IPS-18c (cell line): Measurements from ENCODE around the gene SPSB4.

Experiments
- H3K4me3 ChIP-seq: 2 replicates; pipeline ENCODE4 v1.7.0; 2013; ENCODE audit warnings: low read depth, mild to moderate bottlenecking, low read length, moderate library complexity; ENCODE audit not compliant: insufficient read depth
- H3K9me3 ChIP-seq: one replicate; pipeline ENCODE4 v1.6.1; 2013; ENCODE audit warnings: mild to moderate bottlenecking, low read length, moderate library complexity; ENCODE audit not compliant: control insufficient read depth, insufficient read depth

SPSB4 gene

DNA sequence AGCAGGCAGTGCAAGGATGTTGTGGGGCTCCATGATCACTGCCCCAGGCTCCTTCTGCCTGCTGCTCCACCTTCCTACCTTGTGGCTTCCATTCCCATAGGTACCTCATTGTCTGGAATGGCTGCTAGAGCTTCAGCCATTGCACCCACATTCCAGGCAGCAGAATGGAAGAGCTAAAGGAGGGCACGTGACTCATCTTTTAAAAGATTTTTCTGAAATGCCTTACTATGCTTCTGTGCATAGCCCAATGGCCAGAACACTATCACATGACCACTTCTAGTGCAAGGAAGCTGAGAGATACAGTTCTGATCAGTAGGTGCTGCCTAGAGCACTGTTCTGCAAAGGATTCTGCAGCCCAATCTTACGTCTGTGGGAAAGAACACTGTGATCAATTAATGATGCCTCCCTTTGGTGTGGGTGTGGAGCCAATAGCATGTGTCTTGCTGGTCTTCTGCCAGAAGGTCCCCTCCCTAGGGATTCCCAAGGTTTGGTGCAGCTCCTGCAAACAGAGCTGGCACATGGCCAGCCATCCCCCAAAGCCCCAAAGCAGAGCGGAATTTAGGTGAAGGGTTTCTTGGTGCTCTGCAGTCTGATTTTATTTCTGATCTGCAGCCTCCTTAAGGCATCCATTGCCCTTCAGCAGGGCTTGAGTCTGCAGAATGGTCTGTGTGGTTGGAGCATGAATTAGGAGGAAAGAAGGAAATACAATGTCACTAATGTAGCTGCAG, 34.4 kb downstream of the SPSB4 start:
- Histone ChIP-seq H3K4me3 (no peak overlapping the region), H3K9me3 (no peaks in the 10 kb centered on the region)

DNA sequence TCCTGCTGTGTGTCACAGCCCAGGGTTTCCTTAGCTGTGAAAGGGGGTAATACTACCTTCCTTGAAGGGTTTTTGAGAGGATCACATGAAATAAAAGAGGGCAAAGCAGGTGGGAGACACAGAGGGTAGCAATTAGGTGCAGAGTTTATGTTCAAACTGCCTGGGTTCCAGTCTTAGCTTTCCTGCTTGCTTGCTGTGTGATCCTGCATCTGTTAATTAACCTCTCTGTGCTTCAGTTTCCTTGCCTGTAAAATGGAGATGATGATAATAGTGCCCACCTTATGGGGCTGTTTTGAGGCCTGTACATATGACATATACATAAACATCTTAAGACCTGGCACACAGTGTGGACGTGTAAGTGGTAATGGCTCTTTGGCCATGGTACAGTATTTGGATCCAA, 35.0 kb downstream of the SPSB4 start:
- Histone ChIP-seq H3K9me3 (no peaks in the 10 kb centered on the region), H3K4me3 (no peak overlapping the region)

DNA sequence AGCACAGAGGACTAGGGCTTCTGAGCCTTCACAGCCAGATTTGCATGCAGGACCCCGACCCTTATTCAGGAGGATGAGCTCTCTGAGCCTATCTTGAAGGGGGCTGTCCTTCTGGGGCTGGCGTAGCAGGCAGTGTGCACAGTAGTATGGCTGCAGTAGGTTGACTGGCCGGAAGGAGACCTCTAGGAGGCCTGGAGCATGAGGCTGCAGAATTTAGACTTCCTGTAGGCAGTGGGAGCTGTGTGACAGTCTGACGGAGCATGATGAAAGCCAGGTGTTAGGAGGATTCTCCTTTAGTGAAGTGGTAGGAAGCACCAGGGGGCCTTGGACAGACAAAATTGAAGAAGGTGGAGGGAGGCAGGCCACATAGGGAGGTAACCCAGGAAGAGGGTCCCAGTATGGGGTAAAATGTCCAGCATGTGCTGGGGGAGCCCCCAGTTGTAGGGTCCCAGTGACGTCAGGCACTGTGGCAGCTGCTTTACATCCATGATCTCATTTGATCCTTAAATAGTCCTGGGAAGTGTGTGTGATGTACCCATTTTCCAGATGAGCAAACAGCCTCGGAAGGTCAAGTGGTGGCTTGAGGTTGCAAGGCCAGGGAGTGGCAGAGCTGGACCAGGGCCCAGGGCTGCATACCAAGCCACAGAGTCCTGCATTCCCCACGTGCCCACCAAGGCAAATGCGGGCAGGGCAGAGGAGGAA, 36.1 kb downstream of the SPSB4 start:
- Histone ChIP-seq H3K9me3 (no peaks in the 10 kb centered on the region), H3K4me3 (no peak overlapping the region)

DNA sequence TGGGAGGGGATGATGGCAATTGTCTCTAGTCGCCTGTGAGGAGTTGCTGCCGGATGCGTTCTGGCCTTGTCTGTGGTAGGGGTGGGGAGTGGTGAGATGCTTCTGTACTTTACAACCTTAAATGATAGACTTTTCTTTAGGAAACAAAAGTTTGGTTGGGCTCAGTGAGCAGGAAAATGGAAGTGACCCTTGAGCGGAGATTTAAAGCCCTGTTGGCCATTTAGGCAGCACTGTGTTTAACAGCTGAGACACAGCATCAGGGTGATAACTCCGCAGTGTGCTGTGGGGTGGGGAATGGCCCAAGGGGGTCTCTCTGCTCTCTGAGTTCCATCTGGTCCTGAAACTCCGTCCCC, 36.6 kb downstream of the SPSB4 start:
- no peaks in the 10 kb centered on the region for H3K9me3 ChIP-seq
- no peak overlapping the region for H3K4me3 ChIP-seq

DNA sequence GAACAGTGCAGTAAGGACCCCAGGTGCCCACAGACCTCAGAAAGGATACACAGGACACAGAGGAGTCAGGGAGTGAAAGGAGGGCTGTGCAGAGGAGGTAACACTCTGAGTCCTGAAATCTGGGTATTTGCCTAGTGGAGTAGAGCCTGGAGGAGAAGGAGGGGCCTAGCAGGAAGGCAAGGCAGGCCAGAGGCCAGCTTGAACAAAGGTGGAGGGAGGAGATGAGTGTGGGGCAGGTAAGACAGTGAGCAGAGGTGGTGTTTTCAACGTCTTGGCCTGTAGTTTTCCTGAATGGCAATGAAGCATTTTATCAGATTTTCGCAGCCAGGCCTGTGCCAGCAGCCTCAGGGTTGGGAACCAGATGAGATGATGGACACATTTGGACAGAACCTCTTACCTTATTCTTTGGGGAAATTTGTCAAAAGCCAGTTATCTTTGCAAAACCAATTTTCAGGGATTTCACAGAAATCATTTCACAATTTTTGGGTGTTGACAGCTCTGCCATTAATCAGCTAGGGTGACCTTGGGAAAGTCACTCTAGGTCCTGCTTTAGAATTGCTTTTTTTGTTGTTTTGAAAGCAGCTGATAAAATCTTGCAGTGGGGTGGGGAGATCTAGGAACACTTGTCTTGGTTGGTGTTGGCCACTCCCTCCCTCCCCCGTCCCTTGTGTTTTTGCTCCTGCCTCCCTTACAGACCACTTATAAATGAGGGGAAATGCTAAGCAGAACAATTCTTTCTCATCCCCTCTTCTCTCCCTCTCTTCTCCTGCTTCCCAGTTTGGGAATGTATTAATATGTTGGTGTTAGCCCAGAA, 38.4 kb downstream of the SPSB4 start:
- Histone ChIP-seq H3K9me3 (no peaks in the 10 kb centered on the region), H3K4me3 (no peak overlapping the region)

DNA sequence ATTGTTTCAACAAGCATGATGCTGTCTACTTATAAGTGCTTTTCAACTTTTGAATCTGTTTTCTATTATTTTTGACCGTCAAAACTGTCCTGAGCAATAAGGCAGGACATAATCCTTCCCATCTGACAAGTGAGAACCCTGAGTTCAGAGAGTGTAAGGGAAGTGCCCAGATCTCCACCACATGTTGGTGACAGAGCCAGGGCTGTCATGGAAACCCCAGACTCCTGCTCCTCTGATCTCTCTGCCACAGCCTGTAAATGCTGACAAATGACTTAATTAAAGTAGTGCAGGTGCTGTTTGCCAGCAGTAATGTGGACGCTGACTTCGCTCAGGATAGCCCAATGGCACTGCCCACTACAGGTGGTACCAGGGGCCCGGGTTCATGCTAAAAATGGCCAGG, 40.3 kb downstream of the SPSB4 start:
- Histone ChIP-seq H3K9me3 (no peaks in the 10 kb centered on the region), H3K4me3 (no peak overlapping the region)

DNA sequence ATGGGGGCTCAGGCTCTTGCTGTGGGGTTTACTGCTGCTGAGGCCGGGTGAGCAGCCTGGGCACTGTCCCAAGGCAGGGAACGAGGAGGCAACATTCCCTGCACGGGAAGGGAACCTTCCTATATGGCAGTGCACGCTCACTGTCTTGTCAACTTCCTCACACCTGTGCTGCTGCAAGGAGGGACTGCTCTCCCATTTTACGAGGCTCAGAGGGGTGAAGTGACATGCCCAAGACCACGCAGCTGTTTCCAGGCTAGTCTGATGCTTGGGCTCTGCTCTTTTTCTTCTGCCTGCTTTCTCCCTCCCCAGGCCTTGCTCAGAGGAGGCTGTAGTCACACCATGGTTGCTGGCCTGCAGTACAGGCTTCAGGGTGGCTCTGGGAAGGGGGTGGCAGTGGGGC, 41.5 kb downstream of the SPSB4 start:
- H3K9me3 ChIP-seq, result no peaks in the 10 kb centered on the region
- H3K4me3 ChIP-seq, result no peak overlapping the region

DNA sequence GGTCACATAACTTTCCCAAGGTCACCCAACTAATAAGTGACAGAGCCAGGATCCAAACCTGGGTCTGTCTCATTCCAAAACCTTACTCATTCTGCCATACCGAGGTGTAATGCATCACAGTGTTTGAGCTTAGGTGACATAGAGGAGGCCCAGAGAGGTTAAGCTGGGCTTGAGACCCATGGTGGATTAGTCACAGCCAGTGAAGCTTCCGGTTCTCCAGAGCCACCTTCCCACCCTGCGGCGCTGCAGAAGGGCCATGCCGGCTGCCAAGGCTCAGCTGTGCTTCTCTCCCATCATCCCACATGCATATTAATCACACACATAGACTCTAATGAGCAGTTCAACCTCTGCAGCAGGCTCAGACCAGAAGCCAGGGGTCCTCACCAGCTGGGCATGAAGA, 42.2 kb downstream of the SPSB4 start:
- Histone ChIP-seq H3K4me3 (no peak overlapping the region), H3K9me3 (no peaks in the 10 kb centered on the region)

DNA sequence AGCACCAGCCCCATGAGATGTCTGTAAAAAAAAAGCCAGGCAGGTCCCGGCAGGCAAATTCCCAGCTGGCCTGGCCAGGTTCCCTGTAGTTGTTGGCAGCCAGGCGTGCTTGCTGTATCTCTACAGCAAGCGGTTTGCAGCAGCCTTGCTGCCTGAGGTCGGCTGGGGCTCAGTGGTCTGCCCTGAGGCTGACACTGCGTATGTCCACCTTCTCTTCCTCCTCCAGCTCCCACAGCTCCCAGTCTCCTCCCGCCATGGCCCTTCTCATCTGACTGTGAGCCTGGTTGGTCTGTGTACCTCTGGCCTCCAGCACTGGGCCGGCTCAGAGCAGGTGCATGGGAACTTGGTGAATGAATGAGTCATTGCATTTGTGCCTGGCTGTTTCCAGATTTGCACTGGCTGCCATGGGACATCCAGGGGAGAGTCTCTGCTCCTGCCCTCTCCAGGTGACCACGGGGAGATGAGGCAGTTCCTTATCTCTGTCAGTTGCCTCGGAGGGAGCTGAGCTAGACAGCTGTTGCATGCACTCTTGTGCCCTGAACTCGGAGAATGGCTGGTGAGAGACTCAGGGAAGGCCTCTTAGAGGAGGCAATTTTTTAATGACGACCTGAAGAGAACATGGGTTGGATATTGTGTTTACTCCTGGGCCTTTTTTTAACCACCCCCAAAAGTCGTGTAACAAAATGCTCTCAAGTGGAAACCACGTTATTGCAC, 43.0 kb downstream of the SPSB4 start:
- H3K4me3 ChIP-seq, result no peak overlapping the region
- no peaks in the 10 kb centered on the region for H3K9me3 ChIP-seq

DNA sequence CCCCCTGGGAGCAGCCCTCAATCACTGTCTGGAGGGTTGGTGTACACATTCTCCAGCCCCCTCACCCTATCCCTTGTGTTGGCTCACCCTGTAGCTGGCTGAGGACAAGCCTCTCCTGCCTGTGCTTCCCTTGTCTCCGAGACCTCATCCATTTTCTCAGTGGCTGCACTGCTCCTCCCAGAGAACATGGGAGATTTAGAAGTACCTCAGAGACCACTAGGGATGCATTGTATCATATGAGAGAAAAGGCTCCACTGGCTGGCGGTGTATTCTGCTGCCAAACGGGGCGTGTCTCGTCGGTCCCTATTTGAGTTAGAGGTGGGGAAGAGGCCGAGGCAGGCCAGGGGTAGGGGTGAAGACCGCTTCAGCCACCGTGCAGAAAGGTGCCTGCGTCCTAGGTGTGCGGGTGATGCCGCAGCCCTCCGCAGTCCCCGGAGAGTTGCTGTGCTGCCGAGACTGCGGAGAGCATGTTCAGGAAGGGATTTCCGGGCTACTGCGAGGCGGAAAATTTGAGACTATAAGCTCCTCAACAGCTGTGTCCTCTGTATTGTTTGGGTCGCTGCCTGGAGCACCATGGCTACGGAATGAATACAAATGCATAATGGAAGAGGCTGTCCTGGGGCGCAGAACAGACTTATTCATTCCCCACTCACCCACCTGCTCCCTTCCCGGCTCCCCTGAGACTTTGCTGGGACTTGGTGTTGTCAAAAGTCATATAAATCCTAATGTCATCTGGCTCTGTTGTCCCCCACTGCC, 43.8 kb downstream of the SPSB4 start:
- no peak overlapping the region for H3K4me3 ChIP-seq
- no peaks in the 10 kb centered on the region for H3K9me3 ChIP-seq

DNA sequence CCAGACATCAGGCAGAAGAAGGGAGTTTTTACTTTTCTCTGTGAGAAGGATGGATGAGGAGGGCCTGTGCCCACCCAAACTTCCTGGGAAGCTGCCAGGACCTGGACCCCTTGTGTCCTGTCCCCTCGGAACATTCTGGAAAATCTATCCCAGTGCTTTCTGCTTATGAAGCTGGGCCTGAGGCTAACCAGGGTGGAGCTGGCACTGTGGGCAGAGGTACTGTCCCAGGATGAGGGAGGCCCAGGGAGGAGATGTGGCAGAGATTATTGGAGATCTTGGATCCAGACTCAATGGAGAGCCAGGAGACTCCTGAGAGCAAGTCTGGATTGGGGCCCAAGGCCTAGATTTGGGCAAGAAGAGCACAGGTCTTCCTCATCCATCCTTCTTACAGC, 44.4 kb downstream of the SPSB4 start:
- Histone ChIP-seq H3K9me3 (no peaks in the 10 kb centered on the region), H3K4me3 (no peak overlapping the region)

DNA sequence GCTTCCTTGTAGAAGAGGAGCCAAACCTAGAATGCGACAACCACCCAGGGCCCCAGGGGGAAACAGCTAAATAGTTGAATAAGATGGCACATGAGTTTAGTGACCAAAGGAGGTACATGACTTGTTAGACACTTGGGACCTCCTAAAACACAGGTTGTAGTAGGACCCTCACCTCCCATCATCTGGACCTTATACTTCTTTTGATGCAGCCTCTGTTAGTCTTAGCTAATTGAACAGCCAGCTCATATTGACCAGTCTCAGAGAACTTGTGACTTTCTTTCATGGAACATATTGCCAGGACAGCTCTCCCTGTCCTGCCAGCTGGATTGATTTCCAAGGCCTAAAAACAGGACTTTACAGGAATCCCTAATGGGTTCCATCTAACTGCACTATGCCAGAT, 45.0 kb downstream of the SPSB4 start:
- Histone ChIP-seq H3K9me3 (peaks cover 2% of the 10 kb centered on the region), H3K4me3 (no peak overlapping the region)

DNA sequence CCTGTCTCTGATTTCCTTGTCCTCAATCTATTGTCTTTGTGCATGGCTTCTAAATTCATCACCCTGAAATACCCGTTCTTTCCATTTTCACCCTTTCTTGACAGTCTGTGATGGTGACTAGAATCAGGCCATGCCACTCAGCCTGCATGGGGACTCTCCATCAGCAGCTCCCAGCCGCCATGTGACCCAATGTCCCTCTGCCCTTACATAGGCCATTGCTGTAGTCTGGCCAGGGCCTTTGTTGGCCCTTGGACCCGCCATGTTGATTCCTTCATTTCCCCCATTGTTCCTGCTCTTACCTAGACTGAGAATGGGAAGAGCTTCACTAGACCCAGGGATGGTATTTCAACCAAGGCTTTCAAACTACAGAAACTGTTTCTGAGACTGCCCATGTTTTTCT, 45.8 kb downstream of the SPSB4 start:
- peaks cover 2% of the 10 kb centered on the region for H3K9me3 ChIP-seq
- H3K4me3 ChIP-seq, result no peak overlapping the region

DNA sequence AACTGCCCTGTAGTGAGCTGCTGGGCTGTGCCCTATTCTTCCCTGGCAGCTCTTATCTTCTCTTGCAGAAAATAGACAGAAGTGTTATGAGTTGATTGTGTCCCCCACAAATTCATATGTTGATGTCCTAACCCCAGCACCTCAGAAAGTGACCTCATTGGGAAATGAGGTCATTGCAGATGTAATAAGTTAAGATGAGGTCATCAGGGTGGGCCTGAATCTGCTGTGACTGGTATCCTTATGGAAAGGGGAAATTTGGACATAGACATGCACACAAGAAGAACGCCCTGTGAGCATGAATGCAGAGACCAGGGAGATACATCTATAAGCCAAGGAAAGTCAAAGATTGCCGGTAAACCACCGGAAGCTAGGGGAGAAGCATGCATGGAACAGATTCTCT, 49.0 kb downstream of the SPSB4 start:
- H3K4me3 ChIP-seq, result no peak overlapping the region
- H3K9me3 ChIP-seq, result peaks cover 2% of the 10 kb centered on the region

DNA sequence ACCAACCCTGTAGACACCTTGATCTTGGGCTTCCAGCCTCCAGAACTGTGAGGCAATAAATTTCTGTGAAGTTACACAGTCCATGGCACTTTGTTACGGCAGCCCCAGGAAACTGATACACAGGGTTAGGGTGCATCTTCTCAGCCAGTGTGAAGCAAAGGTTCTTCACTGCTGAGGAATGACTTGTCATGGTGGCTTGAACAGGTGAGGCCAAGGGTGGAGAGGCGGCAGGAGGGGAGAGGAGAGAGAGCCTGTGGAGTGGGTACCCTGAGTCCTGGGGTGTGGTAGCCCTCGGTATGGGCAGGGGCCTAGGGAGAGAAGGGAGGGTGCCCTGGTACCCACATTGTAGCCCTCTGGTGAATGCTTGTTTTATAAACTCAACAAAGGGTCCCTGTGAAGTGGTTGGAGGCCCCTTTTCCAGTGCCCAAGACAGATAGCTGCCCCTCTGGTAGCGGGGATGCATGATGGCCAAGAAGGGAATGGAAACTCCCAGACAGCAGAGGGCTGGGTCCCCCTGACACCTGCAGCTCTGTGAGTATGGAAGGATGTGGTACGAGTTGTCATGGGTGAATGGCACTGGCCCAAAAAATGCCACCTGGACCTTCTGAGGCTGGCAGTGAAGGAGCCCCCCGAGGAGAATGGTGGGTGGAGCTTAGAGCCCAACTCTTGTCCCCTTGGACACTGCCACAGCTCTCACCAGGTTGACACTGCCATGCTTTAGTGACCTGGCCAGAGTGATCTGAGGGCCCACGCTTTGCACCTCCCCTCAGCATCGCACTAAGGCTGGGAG, 49.6 kb downstream of the SPSB4 start:
- Histone ChIP-seq H3K4me3 (no peak overlapping the region), H3K9me3 (peaks cover 2% of the 10 kb centered on the region)

DNA sequence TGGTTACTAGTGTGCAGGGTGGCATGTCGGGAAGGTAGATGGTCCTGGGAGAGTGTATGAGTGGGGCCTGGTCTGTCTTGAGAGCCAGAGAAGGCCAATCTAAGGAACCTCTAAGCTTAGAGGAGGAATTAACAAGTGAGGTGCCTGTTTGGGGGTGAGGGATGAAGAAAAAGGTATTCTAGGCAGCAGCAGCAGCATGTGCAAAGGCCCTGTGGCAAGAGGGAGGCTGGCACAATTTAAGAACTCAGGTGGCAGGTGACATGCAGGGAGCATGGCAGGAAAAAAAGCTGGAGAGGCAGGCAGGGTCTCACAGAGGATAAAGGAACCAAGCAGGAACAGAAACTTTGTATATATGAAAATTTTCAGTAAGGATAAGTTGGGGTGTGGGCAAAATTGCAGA, 51.2 kb downstream of the SPSB4 start:
- Histone ChIP-seq H3K4me3 (no peak overlapping the region), H3K9me3 (peaks cover 2% of the 10 kb centered on the region)
